Measurements from ENCODE around the gene POLR2L.

POLR2L gene

GRCh38 chr11:868802-869201 lies 26.5 kb upstream of the POLR2L start:
- DNase-seq (ENCODE audit: low read depth, low spot score), result no peak

GRCh38 chr11:868394-868793 lies 26.1 kb upstream of the POLR2L start:
- DNase-seq (ENCODE audit: low read depth, low spot score), result no peak

- DNase-seq (ENCODE audit: low read depth, low spot score), result no peak
Measured at GRCh38 chr11:867856-868358, 25.6 kb upstream of the POLR2L start.

DNA sequence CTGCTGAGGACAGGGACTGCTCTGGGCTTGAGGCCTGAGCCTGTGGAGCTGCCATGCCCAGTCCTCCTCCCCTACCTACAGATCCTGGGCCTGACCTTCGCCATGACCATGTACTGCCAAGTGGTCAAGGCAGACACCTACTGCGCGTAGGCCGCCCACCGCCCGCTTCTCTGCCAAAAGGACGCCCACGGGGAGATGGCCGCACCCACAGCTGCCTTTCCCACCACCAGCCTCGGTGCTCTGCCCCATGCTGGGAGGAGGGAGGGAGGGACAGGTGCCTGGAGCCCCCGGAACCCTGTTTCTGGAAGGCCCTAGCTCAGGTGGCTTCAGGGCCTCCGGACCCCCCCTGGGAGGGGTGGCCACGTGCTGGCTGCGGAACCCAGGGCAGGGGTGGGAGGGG lies 24.2 kb upstream of the POLR2L start:
- no peak for DNase-seq (ENCODE audit: low read depth, low spot score)

GRCh38 chr11:865462-866430 lies 23.4 kb upstream of the POLR2L start:
- no peak for DNase-seq (ENCODE audit: low read depth, low spot score)

DNA sequence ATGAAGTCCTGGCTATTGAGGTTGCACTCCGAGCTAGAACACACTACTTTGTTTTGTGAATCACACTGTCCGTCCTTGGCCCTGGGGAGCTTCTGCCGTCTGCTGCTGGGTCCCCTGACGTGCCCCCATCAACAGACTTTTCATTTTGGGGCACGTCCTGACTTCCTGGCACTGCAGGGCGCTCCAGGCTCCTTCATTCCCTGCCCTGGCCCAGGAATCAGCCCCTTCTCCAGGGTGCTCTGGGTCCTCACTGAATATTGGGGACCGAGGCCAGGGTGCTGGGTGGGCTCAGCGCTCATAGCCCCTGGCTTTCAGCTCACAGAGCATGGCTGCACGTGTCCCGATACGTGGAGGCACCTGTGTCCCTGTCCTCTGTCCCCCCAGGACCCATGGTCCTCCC lies 22.6 kb upstream of the POLR2L start:
- DNase-seq (ENCODE audit: low read depth, low spot score), result no peak

DNA sequence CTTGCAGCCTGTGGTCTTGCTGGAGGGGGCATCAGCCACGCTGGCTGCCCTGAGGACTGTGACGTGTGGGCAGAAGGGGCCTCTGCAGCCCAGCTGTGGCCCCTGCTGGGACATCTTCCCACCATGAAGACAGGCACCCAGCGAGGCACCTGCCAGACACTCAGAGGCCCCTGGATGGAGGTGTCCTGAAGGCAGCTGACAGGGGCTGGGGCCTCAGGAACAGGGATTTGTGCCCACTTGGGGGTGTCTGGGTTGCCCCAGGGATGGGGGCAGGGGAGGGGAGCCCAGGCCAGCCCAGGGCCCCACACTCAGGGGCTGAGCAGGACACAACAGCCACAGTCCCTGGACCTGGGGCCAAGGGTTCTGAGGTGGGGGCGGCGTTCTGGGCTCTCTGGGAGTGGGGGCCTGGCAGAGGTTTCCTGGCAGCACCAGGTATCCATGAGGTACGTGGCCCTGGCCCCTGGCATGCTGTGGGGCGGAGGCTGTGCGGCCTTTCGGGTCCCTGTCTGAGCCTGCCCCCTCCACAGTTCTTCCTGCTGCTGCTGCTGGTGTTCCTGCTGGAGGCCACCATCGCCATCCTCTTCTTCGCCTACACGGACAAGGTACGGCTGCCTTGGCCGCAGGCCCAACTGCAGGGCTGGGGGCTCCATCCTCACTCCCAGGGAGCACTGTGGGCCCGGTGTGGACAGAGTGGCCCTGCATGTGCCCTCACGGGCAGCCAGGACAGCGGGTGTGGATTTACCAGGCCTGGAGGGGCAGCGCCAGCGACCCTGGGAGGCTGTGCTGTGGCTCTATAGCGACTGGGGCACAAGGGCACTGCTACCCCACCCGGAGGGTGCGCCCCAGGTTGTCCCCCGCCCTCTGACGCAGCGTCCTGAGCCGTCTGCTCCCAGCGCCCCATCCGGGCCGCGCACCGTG lies 21.8 kb upstream of the POLR2L start:
- no peak for DNase-seq (ENCODE audit: low read depth, low spot score)

DNA sequence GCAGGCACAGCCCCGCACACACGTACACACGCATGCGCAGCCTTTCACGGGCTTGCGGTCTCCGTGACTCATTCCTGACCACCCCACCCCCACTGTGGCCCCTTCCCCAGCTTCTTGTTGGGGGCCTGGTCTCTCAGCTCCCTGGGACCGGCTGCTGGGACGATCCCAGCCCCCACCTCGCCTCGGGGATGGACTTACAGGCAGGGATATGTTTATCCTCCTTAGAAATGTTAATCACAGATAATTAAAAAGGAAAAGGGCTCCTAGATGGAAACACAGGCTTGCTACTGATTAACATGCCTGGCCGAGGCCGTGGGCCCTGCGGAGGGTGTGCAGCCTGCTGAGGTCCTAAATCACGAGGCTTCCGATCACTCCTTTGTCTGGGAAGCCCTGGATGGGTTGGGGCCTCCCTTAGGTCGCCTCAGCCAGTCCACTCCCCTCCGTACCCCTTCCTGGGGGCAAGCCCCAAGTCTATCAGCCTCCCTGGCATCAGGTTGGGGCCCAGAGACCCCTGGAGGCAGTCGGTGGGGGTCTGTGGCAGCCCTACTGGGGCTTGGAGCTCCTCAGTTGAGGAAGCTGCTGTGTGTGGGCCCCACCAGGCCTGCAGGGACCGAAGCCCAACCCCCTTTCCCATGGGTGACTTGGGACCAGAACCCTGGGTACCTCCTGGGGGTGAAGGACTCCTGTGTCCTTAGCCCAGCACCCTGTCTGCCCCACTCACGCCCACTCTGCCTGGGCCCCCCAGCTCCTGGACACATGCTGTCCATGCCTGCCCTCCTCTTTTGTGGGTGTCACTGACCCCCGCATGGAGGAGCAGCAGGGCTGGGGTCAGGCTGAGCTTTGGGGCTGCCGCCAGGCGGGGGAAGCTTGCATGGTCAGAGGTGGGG lies 20.9 kb upstream of the POLR2L start:
- DNase-seq (ENCODE audit: low read depth, low spot score), result peak; percentile 72

- DNase-seq (ENCODE audit: low read depth, low spot score), result no peak
Measured at GRCh38 chr11:862696-863022, 20.3 kb upstream of the POLR2L start.

GRCh38 chr11:862081-862661 lies 19.8 kb upstream of the POLR2L start:
- DNase-seq (ENCODE audit: low read depth, low spot score), result no peak

GRCh38 chr11:861105-861479 lies 18.8 kb upstream of the POLR2L start:
- no peak for DNase-seq (ENCODE audit: low read depth, low spot score)

GRCh38 chr11:860234-861104 lies 18.1 kb upstream of the POLR2L start:
- DNase-seq (ENCODE audit: low read depth, low spot score), result no peak

DNA sequence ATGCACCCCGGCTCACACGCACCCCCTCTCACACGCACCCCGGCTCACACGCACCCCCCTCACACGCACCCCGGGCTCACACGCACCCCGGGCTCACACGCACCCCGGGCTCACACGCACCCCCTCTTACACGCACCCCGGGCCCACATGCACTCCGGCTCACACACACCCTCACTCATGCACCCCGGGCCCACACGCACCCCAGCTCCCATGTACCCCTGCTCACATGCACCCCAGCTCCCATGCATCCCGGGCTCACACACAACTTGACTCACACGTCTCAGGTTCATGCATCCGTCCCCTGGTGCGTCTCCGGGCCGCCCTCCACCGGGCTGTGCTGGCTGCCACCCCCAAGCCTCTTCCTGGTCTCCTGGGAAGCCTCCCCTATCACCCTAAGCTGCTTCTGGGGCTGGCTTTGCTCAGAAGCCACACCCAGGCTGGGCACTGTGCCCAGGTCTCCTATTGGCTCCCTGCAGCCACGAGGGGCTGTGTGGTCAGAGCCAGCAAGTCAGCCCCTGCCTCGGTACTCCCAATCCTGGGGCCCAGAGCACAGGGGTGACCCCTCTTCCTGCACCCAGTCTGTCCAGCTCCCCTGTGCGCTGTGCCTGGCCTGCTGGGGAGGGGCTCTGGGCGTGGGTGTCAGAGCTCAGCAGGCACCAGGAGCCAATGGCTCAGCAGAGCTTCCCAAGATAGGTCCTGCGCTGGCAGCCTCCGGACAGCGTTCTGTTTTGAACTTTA lies 17.2 kb upstream of the POLR2L start:
- peak; percentile 89 for DNase-seq (ENCODE audit: low read depth, low spot score)

DNA sequence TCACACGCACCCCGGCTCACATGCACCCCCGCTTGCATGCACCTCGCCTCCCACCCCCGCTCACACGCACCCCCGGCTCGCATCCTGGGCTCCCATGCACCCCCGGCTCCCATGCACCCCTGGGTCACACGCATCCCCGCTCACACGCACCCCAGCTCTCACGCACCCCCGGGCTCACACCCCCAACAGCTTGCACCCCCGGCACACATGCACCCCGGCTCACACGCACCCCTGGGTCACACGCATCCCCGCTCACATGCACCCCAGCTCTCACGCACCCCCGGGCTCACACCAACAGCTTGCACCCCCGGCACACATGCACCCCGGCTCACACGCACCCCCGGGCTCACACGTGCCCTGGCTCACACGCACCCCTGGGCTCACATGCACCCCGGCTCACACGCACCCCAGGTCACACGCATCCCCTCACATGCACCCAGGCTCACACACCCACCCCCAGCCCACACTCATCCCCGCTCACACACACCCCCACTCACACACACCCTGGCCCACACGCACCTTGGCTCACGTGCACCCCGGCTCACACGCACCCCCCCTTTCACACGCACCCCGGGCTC lies 16.5 kb upstream of the POLR2L start:
- no peak for DNase-seq (ENCODE audit: low read depth, low spot score)

DNA sequence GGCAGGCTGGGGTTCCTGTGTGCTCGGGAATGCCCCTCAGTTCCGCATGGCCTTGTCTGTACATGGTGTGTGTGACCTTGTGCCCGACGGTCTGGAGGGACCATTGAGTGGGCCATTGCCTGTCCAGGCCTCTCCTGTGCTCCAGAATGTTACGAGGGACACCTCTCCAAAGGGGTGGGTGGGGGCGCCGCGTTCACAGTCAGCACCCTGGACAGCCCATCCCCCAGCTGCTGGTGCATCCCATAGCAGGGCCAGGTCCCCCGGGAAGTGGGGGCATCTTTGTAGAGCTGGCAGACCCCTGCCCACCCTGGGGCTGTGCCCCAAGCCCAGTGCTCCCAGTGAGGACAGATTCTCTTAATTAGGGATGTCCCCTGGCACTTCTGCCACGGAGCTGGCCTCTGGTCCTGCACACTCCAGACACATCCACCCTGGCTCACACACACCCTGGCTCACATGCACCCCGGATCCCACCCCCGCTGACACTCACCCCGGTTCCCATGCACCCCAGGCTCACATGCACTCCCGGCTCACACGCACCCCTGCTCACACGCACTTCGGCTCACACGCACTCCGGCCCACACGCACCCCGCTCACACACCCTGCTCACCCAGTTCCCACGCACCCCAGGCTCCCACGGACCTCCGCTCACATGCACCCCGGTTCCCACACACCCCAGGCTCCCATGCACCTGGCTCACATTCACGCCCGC lies 15.9 kb upstream of the POLR2L start:
- DNase-seq (ENCODE audit: low read depth, low spot score), result no peak

GRCh38 chr11:856397-856796 lies 14.1 kb upstream of the POLR2L start:
- DNase-seq (ENCODE audit: low read depth, low spot score), result no peak

DNA sequence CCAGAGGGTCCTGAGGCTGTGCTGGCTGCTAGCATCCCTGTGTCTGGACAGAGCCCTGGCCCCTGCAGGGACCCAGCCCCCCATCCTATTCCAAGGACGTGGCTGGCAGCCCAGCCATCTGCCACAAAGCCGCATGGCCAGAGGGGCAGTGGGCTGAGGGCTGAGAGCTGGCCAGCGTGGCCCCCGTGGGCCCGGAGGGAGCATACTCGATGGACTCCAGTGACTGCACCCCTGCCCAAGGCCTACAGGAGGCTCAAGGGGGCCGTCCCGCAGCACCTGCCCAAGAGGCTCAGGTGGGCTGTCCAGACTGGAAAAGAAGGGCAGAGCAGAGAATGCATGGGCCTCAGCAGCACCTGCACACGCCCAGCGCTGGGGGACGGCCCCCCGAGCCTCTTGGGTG lies 13.5 kb upstream of the POLR2L start:
- no peak for DNase-seq (ENCODE audit: low read depth, low spot score)

GRCh38 chr11:855330-855674 lies 13.0 kb upstream of the POLR2L start:
- no peak for DNase-seq (ENCODE audit: low read depth, low spot score)
